GM19023 (cell line): Measurements from ENCODE around the gene ERI2.
A peak's percentile ranks its signal among the peaks of the same experiment; 100 is the strongest.

ENCODE experiments used
- ATAC-seq: cut with Tn5 transposase; IDR thresholded peaks from one replicate; pipeline ENCODE4 v1.9.1; 2021; ENCODE audit warnings: mild to moderate bottlenecking, moderate library complexity; ENCODE audit not compliant: unreplicated experiment

Gene ERI2, protein sequence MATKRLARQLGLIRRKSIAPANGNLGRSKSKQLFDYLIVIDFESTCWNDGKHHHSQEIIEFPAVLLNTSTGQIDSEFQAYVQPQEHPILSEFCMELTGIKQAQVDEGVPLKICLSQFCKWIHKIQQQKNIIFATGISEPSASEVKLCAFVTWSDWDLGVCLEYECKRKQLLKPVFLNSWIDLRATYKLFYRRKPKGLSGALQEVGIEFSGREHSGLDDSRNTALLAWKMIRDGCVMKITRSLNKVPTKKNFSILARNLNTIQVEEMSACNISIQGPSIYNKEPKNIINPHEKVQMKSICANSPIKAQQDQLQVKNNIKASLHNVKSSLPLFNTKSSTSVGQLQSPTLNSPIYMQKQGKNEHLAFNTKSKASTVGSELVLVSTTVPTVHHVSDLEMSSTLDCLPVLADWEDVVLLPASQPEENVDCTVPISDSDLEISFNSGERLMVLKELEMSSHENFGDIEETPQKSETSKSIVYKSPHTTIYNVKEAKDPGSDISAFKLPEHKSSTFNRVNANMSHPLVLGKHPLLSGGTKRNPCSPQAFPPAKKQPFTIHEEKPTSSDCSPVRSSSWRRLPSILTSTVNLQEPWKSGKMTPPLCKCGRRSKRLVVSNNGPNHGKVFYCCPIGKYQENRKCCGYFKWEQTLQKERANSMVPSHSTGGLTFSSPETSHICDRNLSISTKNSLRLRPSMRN

DNA sequence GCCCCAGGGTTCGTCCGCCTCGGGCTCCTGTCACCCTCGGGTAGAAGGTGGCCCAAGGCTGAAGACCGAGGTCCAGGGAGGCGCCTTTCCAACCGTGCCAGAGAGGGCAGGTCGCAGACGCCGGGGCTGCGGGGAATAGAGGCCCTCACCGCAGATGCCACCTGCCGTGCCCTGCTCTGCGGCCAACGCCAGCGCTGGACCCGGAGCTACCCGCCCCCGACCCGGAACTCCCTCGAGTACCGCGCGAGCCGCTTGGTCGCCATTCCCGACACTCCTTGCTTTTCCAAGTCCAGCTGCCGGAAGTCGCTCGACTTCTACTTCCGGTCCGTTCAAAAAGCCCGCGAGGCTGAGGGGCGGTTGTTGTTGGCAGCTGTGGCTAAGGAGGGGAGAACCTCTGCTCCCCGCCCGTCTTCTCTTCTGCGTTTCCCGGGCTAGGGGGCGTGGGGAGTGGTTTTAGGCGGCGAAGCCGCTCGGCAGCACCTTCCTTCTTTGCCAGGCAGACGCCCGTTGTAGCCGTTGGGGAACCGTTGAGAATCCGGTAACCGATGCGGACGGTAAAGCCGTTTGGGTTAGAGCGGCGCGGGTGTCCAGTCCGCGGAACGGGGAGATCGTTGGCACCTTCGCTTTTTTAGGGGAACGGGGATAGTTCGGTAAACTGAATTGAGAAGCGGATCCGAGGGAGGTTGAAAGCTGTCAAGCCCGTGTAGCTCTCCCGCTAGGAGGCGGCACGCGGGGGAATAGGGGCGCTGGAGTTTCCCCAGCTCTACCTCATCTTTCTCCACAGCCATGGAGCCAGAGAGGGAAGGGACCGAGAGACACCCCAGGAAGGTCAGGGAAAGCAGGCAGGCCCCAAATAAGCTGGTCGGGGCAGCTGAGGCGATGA lies at the start of gene ERI2, which contains the start of gene REXO5:
Gene ERI2, minus strand, starts transcription at position 305 of the 883 bp plus-strand sequence. Its CDS starts 42 bp downstream, at position 263.
Gene REXO5, plus strand, starts transcription at position 360 of the 883 bp plus-strand sequence. Its CDS starts 427 bp downstream, at position 787.
- peak; percentile 83 for ATAC-seq

DNA sequence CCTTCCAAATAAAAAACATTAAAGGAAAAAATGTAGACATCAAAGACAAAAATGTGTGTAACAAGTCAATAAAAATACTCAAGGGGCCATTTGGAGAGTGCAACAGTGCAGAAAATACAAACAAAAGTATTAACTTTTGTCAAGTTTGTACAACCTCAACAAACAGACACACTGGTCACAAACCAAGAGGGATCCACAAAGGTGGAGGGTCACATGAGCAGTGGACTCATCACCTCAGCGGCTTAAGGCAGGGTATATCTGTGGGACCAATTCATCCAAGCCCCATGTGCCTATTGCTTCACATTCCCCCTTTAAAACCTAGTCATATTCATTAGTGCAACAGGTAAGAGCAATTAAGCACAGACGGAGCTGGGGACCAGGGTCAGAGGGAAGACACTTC lies 48.7 kb upstream of the ERI2 start:
- ATAC-seq = no peak

DNA sequence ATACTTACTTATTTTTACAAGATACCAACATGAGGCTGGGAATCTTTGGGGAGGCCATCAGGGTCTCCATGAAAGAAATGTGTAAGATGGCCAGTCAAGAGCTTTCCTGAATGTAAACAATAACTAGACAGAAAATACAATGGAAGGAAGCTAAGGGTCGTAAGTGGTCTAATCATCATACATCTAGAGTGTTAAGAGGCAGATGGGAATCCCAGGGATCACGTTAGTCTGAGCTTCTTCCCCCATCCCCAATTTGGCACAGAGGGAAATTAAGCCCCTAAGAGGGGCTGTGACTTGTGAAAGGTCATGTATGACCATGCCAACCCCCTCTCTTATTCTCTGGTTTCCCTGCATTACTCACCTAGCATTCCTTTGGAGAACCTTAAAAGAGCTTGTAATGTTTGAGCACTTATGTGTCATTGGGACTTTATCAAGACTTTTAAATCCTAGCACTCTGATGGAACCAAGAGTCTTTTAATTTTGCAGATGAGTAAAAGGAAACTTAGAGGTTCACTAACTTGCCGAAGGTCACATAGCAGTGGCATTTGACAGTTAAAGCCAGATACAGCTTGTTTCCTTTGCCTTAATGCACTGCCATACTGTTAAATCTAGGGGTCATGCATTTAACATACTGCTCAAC lies 47.8 kb upstream of the ERI2 start:
- no peak for ATAC-seq

DNA sequence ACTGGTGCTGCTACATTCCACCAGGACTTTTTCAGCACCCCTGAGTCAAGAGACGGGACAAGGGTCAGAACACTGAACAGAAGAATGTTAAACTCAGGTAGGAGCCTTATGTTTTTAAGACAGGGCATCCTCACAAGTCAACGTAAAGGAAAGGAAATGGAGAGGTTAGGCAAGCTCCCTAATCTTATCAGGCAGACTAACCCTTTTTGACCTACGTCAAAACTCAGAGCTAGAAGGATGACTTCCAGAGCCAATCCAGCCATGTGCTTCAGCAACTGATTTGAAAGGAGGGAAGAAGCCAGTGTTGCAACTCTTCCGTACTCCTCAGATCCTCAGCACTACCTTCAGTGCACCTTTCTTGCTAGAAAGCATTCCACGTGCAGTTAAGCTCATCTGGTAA lies 46.9 kb upstream of the ERI2 start:
- ATAC-seq = no peak

DNA sequence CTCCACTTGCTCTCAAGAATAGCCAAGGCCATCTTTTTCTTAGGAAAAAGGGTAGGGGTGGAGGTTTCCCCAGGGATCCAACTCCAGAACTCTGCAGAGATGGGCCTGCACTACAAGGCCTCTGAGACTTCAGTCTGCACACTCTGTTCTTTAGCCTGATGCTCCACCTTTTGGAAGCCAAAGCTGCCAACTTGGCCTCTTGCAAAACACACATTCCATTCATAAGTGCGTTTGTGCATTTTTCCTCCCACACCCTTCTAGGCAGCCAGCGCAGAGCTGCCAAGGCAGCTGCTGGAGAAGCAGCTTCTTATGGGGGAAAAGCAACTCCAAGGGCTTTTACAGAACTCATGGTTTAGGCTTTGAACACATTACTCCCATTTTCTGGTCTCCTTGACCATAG lies 45.3 kb upstream of the ERI2 start:
- no peak for ATAC-seq

DNA sequence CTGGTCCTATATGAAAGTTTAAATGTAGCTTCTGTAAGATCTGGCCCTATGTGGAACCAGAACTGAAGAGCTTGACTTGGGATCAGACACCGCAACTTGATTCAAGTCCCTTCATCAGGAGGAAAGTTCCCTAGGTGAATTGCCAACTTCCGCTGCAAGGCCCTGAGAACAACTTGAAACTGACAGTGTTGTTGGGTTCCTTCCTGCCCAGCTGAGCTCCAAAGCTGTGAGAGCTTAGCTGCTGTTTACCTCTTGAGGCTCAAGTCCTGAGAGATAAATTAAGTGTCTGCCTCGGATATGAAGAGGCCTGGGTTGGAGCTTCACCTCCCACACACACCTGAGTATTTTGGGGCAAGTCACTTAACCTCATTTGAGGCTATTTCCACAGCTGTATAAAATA lies 44.7 kb upstream of the ERI2 start:
- no peak for ATAC-seq

DNA sequence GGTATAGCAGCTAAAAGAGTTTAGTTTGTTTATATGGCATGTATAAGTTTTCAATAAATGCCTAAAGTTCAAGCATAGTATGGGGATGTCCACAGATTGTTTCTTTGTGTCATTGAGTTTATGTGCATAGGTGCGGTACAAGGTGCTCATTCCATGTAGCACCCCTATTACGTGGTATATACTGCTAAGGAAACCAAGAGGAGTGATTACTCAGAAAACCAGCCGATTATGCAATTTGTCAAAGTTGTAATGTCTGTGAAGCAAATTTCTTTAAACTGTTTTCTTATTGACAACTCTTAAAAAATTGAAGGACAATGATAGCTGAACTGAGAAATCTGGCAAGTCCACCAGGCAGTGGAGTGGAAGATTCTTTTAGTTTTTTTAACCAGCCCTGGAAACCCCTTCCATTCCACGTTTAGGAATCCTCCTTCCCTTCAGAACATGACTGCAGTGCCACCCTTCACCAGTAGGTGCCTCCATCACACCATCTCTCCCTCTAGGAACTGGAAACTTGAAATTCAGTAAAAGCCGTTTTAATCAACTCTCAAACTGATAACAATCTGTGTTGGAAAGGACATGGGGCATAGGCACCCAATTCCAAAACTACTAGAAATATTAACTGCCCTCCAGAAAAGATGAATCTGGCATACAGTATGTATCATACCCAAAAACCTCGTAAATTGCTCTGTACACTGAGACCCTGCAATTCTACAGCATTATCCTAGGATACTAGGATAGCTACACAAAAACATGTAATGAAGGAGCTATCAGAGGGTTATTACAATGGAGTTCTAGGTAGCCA lies 43.5 kb upstream of the ERI2 start:
- no peak for ATAC-seq

DNA sequence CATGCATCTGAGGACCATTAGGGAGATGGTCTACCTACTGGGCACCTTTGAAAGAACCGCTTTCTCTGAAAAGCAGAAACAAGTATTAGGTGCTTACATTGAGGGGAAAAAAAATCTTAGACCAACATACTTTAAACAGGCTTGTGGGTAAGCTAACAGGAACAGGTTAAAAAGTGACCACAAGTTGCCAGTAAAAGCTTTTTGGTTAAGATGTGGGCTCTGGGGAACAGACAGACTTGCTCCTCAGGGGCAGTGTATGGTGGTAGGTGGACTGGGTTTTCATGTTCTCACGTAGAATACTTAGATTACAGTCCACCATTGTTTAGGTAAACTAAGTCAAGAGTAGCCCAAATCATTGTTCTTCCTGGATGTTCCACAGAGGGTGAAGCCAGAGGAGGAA lies 41.3 kb upstream of the ERI2 start:
- no peak for ATAC-seq

DNA sequence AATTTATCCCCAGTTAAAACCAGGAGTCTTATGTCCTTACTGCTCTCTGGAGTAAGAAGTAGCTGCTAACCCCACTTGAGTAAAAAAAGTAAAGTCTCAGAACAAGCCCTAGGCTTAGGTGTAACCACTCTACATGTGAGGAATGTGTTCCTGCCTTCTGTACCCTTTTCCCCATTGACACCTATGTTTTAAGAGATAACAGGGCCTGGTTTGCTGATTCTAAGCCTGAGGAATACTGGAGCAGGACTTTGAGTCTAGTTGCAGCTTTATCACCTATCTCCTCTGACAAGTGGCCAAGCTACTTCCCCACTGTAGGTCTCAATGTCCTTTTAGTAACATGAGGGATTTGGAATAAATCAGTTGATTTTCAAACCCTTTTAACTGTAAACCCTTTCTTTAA lies 40.3 kb upstream of the ERI2 start:
- no peak for ATAC-seq

DNA sequence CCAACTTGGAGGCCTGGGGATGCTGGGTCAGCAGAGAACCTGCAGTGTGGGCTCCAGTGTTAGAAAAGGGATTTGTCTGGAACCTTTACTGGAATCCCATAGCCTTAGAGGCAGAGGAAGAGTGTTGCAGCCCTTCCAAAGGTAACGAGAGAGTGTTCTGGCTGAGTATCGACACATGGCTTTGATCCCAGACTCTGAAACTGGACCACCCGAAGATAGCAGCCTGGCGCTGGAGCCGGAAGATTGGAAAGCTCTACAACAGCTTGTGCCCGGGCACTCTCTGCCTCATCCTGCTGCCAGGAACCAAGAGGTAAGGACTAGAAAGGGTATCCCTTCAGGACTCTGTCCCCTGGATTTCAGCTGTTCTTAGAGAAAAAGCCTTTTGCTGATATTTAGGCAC lies 39.8 kb upstream of the ERI2 start:
- ATAC-seq = no peak

DNA sequence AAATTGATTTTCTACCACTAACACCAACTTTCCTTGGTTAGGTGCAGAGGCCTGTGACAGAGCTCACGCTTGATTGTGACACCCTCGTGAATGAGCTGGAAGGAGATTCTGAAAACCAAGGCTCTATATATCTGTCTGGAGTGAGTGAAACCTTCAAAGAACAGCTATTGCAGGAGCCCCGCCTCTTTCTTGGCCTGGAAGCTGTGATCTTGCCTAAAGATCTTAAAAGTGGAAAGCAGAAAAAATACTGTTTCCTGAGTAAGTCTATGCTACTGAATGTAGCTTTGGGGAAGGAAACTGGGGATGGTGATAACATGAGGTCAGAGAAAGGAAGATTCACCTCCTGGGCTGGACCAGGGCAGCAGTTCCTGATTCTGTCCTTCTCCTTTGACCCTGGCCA lies 38.3 kb upstream of the ERI2 start:
- ATAC-seq = no peak

DNA sequence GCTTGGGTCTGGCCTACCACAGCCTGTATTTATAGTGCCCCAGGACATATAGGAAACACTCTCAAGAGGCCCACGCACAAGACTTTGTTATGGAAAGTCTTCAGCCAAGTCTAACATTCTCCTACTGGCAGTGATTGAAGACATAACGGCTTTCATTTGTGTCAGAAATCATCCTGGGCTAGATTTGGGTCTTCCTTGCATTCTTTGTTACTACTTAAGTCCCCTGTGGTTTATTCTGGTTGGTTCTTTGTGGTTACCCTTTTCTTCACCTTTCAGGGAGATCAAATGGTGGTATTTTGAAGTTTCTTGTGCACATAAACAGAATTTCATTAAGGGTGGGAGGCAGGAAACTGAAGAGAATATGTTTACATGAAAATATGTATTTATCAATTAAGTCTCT lies 37.8 kb upstream of the ERI2 start:
- no peak for ATAC-seq

DNA sequence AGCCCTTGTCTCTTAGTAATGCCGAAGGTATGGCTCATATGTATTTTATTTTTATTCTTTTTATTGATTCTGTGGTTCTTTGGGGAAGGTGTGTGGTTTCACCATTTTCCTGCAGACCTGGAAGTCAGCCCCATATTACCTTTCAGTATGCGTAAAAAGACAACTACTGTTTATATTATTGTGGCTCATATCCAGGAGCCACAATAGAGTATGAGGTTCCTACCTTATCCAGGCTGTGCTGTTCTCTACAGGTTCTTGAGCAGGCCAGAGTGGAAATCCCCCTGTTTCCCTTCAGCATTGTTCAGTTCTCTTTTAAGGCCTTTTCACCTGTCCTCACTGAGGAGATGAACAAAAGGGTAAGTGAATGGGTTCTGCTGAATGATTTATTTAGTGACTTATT lies 33.2 kb upstream of the ERI2 start:
- ATAC-seq = no peak

DNA sequence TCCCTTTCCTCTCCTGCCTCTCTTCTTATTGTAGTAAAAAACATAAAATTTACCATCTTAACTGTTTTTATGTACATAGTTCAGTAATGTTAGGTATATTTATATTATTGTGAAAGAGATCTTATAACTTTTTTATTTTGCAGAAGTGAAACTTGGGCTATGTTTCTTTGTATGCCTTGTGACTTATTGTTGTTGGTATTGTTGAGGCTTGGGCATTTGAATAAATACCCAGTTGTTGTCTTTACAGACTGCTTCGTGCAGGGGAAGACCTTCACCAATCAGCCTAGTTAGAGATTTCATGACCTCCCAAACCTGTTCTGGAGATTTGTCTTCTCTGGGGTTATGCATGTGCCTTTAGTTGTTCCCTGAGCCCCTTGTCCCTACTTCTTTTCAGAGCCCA lies 32.0 kb upstream of the ERI2 start:
- no peak for ATAC-seq

DNA sequence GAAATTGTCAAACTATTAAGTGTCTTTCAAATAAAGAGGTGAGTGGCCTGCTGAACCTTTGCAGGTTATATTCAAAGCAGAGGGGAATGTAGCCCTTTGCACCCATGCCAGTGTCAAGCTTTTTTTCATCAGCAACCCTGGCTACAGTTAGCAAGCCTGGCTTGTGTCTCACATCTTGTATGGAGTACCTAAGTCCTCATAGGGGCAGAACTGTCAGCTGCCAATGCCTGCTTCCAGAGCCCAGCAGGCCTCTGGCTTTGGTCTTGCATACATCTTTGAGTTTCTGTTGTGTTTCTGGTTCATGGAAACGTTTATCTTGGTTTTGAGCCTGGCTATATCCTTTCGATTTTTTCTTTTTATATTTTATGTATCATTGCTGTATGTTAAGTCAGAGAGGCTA lies 26.8 kb upstream of the ERI2 start:
- no peak for ATAC-seq

DNA sequence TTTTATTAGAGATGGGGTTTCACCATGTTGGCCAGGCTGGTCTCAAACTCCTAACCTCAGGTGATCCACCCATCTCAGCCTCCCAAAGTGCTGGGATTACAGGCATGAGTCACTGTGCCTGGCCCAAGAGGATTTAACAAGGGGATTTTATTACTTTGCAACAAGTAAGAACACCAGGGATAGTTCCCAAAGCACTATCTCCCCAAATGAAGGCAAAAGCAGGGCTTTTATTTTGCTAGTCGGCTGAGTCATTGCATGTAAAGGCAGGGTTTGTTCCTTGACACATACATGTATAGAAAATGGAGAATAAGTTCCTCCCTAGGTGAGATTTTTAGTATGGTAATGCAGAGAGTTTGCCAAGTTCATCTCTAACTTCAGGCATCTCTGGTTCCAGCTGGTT lies 24.1 kb upstream of the ERI2 start:
- no peak for ATAC-seq

DNA sequence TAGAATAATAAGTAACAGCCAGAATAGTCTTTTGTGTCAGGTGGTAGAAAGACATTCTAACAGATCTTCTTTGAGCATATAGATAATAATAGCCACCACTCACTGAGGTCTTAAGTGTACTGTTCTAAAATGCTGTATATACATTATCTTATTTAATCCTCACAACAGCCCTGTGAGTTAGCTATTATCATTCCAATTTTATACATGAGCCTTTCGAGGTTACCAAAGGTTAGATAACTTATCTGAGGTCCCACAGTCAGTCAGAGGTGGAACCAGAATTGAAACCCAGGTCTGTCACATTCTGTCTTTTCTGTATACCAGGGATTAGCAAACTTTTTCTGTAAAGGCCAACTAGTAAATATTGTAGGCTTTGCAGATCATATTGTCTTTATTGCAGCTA lies 23.3 kb upstream of the ERI2 start:
- ATAC-seq = no peak

DNA sequence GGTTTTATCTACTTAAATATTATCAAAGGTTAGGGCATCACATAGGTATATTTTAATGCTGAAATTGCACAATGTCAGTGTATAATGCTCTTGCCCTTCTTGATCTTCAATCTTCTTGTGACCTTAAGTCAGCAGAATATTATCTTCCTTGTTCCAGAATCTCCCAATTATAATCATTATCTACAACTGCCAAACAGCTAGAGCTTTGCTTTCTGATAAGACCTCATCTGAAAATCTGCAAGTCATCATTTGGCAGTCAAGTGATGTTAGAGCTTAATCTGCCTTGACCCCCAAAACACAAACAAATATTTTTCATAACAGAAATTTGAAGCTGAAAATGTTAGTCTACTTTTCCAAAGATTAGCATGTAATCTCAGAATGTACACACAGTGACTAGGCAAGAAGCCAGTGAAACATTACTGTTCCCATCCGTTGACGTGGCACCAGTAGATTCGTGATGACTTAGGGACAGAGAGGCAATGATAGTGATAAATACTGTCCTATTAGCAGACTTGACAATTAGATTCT lies 19.8 kb upstream of the ERI2 start:
- ATAC-seq = no peak

DNA sequence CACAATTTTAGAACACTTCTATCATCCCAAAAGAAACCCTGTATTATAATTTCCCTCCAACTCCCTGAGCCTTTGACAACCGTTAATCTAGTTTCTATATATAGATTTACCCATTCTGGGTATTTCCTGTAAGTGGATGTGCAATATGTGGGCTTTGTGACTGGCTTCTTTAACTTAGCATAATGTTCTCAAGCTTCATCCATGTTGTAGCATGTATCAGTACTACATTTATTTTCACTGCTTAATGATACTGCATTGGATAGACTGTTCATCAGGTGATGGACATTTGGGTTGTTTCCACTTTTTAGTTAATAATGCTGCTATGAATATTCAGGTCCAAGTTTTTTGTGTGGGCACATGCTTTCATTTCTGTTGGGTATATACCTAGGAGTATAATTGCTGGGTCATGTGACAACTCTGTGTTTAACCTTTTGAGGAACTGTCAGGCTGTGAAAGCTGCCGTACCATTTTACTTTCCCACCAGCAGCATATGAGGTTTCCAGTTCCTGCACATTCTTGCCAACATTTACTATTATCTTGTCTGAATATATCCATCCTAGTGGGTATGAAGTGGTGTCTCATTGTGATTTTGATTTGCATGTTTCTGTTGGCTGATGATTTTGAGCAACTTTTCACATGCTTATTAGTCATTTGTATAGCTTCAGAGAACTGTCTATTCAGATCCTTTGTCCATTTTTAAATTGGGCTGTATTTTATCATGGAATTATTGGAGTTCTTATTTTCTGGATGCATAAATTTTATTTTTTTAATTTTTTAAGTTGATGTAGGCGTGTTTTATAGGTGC lies 16.5 kb upstream of the ERI2 start:
- no peak for ATAC-seq
